ENCODE measurements around the gene PARP11. TPM values are rescaled to one million over a fixed set of nuclear protein-coding genes. Genes with fewer than 3 reads are reported as not detected.
"Not testable (repeated sequence)": the region's sequence is repeated elsewhere in the genome, so short reads cannot be mapped to it uniquely, and the experiment has no call there.

The PARP11 gene
- total RNA-seq, 1 donor from 2014 or later, result 5.0 TPM

- DNase-seq, result no peak
- intact Hi-C loops (cut with micrococcal nuclease), result loop anchor here (10.0 kb wide), 1 partner anchor 389 kb away; the partner anchor contains the start of gene CCND2
- peak; percentile 63 for ATAC-seq
Measured at GRCh38 chr12:3885277-3886094, 12.3 kb upstream of the PARP11 start.

- intact Hi-C loops (cut with micrococcal nuclease), result loop anchor here (10.0 kb wide), 1 partner anchor 390 kb away; the partner anchor contains the start of gene CCND2
- ATAC-seq (no peak), DNase-seq (no peak)
Measured at GRCh38 chr12:3884671-3885070, 11.5 kb upstream of the PARP11 start.

DNA sequence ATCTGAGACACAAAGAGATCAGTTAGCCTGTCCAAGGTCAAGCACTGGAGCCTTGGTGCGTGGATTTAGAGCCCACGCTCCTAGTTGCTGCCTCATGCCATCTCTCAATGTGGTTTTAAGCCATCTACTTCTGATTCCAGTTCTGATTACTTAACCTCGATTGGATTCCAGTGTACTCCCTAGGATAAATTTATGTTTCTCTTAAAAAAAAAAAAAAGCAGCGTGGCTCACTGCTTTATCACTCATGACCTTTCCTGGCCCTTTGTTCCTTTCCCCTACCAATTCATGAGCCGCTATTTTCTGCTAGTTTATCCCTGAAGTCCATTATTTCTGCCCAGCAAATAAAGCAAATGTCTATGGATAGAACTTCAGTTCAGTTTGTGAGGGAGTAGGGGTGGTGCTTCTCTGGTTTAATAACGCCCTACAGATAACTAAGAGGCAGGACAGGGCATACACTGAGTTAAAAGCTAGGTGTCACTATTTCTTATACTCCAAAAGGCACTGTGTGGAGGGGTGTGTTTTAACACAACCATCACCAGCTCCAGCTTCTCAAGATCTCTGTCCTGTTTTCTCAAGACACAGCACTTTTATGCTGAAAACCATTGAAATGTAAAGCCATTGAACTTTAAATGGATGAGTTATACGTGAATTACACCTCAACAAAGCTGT is 9.8 kb upstream of the PARP11 start:
- peak; percentile 61 for ATAC-seq
- no peak for DNase-seq
- intact Hi-C loops (cut with micrococcal nuclease), result loop anchor here (10.0 kb wide), 1 partner anchor 392 kb away; the partner anchor contains the start of gene CCND2

DNA sequence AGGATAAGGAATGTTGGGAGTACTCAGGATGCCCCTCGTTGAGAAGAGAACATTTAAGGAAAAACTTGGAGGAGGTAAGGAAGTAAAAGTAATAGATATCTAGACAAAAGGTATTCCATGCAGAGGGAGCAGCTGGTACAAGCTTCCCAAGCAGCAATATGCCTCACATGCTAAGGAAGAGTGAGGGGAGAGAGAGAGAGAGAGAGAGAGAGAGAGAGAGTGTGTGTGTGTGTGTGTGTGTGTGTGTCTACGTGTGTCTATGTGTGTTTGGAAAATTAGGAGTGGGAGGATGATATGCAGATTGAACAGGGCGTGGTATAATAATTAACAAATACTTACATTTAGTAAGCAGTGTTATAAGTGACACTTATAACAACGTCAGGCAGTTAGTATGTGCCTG is 9.2 kb upstream of the PARP11 start:
- intact Hi-C loops (cut with micrococcal nuclease), result loop anchor here (10.0 kb wide), 1 partner anchor 392 kb away; the partner anchor contains the start of gene CCND2
- no peak for ATAC-seq
- no peak for DNase-seq

- no peak for DNase-seq
- no peak for ATAC-seq
- intact Hi-C loops (cut with micrococcal nuclease), result loop anchor here (10.0 kb wide), 1 partner anchor 393 kb away; the partner anchor contains the start of gene CCND2
Measured at GRCh38 chr12:3881281-3881950, 8.2 kb upstream of the PARP11 start.

GRCh38 chr12:3879846-3880245 is 6.6 kb upstream of the PARP11 start:
- intact Hi-C loops (cut with micrococcal nuclease), result loop anchor here (10.0 kb wide), 1 partner anchor 395 kb away; the partner anchor contains the start of gene CCND2
- no peak for ATAC-seq
- DNase-seq, result no peak

DNA sequence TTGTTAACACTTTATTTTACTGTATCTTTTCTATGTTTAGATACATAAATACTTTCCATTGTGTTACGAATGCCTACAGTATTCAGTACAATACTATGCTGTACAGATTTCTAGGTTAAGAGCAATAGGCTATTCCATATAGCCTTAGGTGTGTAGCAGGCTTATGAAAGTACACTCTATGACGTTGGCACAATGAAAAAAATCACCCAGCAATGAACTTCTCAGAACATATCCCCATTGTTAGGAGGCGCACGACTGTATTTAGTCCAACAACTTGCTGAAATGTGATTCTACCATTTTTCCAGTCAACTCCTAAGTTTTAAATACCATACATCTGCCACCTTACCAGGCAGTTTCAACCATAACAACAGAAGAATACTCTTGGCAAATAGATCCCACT is 1.8 kb downstream of the PARP11 start:
- intact Hi-C loops (cut with micrococcal nuclease), result no loop called here
- DNase-seq (no peak), ATAC-seq (no peak)

- ATAC-seq (no peak), DNase-seq (no peak)
- intact Hi-C loops (cut with micrococcal nuclease), result no loop called here
Measured at GRCh38 chr12:3869865-3870264, 3.3 kb downstream of the PARP11 start.

DNA sequence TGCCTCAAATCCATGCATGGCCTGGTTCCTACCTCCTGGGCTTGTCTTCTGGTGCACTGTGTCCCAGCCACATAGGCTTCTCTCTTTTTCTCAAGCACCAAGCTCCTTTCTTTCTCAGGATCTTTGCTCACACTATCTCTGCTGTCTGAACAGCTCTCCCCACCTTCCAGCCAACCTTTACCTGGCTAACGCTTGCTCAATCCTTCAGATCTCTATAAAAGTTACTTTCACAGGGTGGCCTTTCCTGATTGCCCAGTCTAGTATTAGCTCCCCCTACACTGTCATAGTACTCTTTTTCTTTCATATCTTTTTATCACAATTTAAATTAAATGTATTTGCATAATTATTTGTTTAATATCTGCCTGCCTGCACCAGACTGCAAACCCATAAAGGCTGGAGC is 3.8 kb downstream of the PARP11 start:
- ATAC-seq (no peak), DNase-seq (no peak)
- intact Hi-C loops (cut with micrococcal nuclease), result no loop called here

GRCh38 chr12:3863756-3864155 is 9.4 kb downstream of the PARP11 start:
- no peak for DNase-seq

GRCh38 chr12:3842517-3842916 is 30.7 kb downstream of the PARP11 start:
- DNase-seq (no peak), ATAC-seq (no peak)
- intact Hi-C loops (cut with micrococcal nuclease), result no loop called here

More at GRCh38 chr12:3863756-3864155, 9.4 kb downstream of the PARP11 start:
- intact Hi-C loops (cut with micrococcal nuclease), result no loop called here
- ATAC-seq, result no peak

DNA sequence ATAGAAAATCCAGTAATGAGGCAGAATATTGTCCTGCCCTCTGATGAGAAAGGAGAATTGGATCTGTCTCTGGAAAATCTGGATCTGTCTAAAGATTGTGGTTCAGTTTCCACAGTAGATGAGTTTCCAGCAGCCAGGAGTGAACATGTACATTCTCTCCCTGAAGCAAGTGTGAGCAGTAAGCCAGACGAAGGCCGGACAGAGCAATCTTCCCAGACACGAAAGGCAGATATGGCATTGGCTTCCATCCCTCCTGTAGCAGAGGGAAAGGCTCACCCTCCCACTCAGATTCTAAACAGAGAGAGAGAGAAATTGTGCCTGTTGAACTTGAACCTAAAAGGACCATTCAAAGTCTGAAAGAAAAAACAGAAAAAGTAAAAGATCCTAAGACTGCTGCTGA is 31.4 kb downstream of the PARP11 start:
- intact Hi-C loops (cut with micrococcal nuclease), result no loop called here
- no peak for DNase-seq
- peak; percentile 60 for ATAC-seq

DNA sequence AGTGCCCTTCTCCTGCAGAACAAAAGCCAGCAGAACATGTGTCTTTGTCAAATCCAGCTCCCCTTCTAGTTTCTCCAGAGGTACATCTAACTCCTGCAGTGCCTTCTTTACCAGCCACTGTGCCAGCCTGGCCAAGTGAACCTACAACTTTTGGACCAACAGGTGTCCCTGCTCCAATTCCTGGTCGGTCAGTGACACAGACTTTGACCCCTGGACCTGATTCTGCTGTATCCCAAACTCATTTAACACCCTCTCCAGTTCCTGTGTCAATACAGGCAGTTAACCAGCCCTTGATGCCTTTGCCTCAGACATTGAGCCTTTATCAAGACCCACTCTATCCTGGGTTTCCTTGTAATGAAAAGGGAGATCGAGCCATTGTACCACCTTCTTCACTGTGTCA is 32.4 kb downstream of the PARP11 start:
- intact Hi-C loops (cut with micrococcal nuclease); ATAC-seq: not testable (repeated sequence)

GRCh38 chr12:3839745-3840144 is 33.5 kb downstream of the PARP11 start:
- intact Hi-C loops (cut with micrococcal nuclease); DNase-seq; ATAC-seq: not testable (repeated sequence)

More for the DNA sequence above, 32.4 kb downstream of the PARP11 start:
- DNase-seq, result not testable (repeated sequence)

DNA sequence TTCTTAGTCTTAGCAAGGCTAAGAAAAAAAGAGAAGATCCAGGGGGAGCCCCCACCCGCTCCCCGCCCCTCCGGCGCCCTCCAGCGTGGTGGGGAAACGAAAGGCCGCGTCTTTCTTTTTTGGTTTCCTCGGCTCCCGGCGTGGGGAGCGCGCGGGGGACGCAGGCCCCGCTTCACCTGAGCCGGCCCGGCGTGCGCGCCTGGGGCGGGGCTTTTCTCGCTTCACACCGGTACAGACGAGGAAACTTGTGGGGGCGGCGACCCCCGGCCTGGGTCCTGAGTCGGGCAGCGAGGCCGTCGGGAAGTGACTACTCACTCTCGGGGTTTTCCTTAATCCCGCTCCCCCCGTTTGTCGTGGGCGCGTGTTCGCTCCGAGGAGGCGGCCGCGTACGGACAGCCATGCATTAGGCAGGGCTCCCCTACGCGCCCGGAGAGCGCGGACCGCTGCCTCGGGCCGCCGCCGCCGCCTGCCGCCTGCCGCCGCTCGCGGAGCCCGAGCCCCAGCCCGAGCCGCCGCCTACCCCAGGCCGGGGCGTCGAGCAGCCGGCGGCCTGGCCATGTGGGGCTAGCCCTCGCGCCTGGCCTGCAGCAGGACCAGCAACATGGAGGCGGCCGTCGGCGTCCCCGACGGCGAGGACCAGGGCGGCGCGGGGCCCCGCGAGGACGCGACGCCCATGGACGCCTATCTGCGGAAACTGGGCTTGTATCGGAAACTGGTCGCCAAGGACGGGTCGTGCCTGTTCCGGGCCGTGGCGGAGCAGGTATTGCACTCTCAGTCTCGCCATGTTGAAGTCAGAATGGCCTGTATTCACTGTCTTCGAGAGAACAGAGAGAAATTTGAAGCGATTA is 34.3 kb downstream of the PARP11 start:
- DNase-seq, result peak; percentile 31
- intact Hi-C loops (cut with micrococcal nuclease), result not testable (repeated sequence)
- peak; percentile 13 for ATAC-seq

GRCh38 chr12:3838076-3838475 is 35.1 kb downstream of the PARP11 start:
- intact Hi-C loops (cut with micrococcal nuclease), result no loop called here
- no peak for ATAC-seq
- no peak for DNase-seq

- ATAC-seq, result no peak
- DNase-seq, result no peak
- intact Hi-C loops (cut with micrococcal nuclease), result no loop called here
Measured at GRCh38 chr12:3837049-3837448, 36.1 kb downstream of the PARP11 start.

DNA sequence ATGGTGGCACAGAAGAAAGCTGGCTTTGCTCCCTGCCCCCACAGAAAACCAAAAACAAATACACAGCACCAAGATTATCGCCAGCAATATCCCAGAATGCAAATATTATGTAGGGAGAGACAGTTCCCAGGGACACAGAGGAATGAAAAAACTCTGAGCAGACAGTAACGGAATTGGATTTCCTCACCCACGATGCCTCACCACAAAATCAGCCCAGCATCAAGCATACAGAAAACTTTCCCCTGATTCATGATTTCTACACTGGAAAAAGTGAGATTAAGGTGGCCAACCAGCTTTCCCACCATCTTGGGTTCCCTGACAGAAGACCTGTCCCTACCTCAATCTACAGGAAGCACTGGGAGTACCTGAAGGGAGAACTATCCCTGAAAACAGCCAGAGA is 36.6 kb downstream of the PARP11 start:
- ATAC-seq, result no peak
- intact Hi-C loops (cut with micrococcal nuclease), result no loop called here
- no peak for DNase-seq

- ATAC-seq, result no peak
- intact Hi-C loops (cut with micrococcal nuclease), result no loop called here
- DNase-seq, result no peak
Measured at GRCh38 chr12:3835914-3836313, 37.3 kb downstream of the PARP11 start.

Data from left ventricle myocardium superior (tissue), 1 donor.